ENCODE data around the gene MAL.

Gene MAL

DNA sequence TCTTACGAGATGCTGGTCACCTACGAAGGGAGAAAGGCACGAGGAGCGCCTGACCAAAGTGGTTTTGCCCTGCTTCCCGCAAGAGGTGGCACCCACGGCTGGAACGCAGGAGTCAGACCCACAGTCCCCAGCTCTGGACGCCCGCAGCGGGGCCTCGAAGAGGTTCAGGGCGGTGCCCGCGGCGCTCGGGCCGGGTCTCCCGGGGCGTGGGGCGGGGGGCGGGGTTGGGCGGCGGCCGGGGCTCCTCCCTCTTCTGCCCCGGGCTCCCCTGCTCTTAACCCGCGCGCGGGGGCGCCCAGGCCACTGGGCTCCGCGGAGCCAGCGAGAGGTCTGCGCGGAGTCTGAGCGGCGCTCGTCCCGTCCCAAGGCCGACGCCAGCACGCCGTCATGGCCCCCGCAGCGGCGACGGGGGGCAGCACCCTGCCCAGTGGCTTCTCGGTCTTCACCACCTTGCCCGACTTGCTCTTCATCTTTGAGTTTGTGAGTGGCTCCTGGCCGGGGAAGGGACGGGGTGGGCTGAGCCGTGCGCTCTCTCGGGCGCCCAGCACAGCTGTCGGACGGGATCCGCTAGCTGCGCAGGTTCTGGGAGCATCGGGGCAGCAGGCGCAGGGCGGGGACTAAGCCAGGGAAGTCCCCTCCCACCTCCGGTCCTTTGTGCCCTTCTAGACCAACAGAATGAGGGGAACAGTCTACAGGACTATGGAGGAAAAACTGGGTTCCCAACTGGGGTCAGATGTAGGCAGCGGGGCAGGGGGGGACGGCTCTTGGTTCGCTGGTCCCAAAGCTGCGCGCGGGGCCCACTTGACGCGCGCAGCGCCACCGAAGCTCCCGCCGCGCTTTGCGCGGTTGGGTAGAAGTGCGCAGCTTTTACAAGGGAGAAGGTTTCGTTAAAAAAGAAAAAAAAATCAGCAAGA, at the start of gene MAL:
MAL (plus strand) TSS at position 303 of the 914 bp plus-strand sequence; CDS start at position 388, 85 bp downstream.
- Histone ChIP-seq H3K27me3 (replicated peaks) (peaks cover 44% of the 10 kb centered on the region), H3K4me3 (ENCODE audit: low read depth, low read length) (no peak within 1 kb of the TSS), H3K36me3 (replicated peaks) (no peaks in the 10 kb centered on the region), H3K27ac (no peak within 1 kb of the TSS)
- DNase-seq: no peak
- TF ChIP-seq, protein P1, sequence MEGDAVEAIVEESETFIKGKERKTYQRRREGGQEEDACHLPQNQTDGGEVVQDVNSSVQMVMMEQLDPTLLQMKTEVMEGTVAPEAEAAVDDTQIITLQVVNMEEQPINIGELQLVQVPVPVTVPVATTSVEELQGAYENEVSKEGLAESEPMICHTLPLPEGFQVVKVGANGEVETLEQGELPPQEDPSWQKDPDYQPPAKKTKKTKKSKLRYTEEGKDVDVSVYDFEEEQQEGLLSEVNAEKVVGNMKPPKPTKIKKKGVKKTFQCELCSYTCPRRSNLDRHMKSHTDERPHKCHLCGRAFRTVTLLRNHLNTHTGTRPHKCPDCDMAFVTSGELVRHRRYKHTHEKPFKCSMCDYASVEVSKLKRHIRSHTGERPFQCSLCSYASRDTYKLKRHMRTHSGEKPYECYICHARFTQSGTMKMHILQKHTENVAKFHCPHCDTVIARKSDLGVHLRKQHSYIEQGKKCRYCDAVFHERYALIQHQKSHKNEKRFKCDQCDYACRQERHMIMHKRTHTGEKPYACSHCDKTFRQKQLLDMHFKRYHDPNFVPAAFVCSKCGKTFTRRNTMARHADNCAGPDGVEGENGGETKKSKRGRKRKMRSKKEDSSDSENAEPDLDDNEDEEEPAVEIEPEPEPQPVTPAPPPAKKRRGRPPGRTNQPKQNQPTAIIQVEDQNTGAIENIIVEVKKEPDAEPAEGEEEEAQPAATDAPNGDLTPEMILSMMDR (IDR thresholded peaks at IDR 0.05; ENCODE audit: low read depth, low read length, missing control alignments): no peak
- in situ Hi-C loops (cut with HindIII; ENCODE audit: low pct_ligation_motif_present, low sequenced_read_pairs): no loop called here

DNA sequence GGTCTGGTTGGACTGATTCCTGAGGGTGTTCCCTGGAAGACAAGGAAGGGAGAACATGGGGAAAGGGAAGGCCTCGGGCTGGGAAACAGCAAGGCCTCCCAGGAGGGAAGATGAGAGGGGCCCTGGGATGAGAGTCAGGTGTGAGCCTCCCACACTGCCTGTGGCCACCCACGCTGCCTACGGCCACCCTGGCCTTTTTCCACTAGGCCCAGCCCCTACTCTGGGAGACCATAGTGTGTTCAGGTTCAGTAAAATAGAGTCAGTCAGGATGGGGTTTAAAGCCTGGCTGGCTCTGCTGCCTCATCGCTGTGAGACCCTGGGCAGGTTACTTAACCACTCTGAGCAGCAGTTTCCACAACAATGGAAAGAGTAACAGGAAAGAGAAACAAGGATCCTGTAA, 47.7 kb upstream of the MAL start:
- Histone ChIP-seq H3K36me3 (replicated peaks) (no peaks in the 10 kb centered on the region), H3K27me3 (replicated peaks) (no peaks in the 10 kb centered on the region), H3K27ac (no peak overlapping the region), H3K4me3 (ENCODE audit: low read depth, low read length) (no peak overlapping the region)
- DNase-seq: no peak
- TF ChIP-seq, protein P1 (IDR thresholded peaks at IDR 0.05; ENCODE audit: low read depth, low read length, missing control alignments): no peak
- in situ Hi-C loops (cut with HindIII; ENCODE audit: low pct_ligation_motif_present, low sequenced_read_pairs): no loop called here

DNA sequence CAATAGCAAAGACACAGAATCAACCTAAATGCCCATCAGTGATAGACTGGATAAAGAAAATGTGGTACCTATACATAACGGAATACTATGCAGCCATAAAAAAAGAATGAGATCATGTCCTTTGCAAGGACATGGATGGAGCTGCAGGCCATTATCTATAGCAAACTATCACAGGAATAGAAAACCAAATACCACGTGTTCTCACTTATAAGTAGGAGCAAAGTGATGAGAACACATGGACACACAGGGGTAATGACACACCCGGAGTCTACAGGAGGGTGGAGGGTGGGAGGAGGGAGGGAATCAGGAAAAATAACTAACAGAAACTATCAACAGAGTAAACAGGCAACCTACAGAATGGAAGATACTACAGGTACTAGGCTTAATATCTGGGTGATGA, 46.6 kb upstream of the MAL start:
- H3K36me3 ChIP-seq (replicated peaks): no peaks in the 10 kb centered on the region
- no peak for DNase-seq
- no peaks in the 10 kb centered on the region for H3K27me3 ChIP-seq (replicated peaks)
- TF ChIP-seq, protein P1 (IDR thresholded peaks at IDR 0.05; ENCODE audit: low read depth, low read length, missing control alignments): no peak
- H3K27ac ChIP-seq: no peak overlapping the region
- no peak overlapping the region for H3K4me3 ChIP-seq (ENCODE audit: low read depth, low read length)
- in situ Hi-C loops (cut with HindIII; ENCODE audit: low pct_ligation_motif_present, low sequenced_read_pairs): no loop called here

DNA sequence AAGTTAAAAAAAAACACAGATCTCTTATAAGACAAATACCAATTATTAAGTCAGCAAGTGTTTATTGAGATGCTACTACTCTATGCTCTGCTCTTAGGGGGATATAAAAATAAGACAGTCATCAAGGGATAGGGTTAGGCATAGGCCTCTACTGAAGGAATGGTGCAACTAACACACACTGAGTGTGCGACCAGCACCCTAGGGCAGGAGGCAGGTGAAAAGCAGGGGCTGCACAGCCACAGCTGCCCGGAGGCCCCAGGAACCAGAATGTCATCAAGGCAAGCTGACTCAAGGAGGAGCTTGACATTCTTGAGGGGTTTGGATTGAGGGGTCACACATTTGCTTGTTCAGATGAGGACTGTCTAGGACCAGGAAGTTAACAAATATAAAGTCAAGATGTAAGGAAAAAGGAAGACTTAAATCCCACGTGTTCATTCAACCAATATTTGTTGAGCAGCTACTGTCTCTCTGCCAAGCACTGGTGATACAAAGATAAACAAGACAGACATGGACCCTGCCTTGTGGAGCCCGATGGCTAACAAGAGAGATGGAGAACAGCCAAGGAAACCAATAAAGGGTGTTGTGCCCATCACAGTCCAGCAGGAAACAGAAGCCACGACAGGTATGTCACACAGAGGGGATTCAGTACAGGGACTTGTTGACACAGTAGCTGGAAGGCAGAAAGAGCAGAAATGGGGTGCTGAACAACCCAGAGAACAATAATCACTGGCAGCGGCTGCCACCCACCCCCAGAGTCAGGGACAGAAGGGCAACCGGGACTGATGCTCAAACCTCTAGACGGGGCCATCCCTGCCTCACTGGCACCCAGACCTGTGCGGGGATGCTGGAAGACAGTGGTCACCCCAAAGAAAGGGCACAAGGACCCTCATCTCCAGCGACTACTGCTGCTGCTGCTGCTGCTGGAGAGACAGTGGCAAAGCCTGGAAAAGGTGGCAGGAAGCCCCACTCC, 45.8 kb upstream of the MAL start:
- Histone ChIP-seq H3K36me3 (replicated peaks) (no peaks in the 10 kb centered on the region), H3K27ac (no peak overlapping the region), H3K4me3 (ENCODE audit: low read depth, low read length) (no peak overlapping the region), H3K27me3 (replicated peaks) (no peaks in the 10 kb centered on the region)
- DNase-seq: no peak
- TF ChIP-seq, protein P1 (IDR thresholded peaks at IDR 0.05; ENCODE audit: low read depth, low read length, missing control alignments): no peak
- in situ Hi-C loops (cut with HindIII; ENCODE audit: low pct_ligation_motif_present, low sequenced_read_pairs): no loop called here

DNA sequence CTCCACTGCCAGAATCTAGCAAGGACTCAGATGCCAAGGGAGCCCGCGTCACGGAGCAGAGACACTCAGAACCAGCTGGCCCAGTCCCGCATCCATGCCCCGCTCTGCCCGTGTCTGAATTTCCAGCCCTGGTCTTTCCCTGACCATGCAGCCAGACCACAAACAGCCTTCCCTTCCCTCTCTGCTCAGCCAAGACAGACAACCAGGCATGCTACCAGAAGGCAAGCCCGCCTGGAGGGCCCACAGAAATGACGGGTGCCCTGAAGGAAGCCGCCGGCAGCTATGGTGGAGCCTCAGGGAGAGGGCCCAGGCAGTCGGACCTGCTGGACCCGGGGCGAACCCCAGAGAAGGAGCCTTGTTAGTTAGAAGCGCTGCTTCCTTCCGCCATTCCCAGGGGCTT, 45.1 kb upstream of the MAL start:
- DNase-seq: no peak
- no peak overlapping the region for H3K27ac ChIP-seq
- no peak overlapping the region for H3K4me3 ChIP-seq (ENCODE audit: low read depth, low read length)
- no peaks in the 10 kb centered on the region for H3K36me3 ChIP-seq (replicated peaks)
- H3K27me3 ChIP-seq (replicated peaks): no peaks in the 10 kb centered on the region
- TF ChIP-seq, protein P1 (IDR thresholded peaks at IDR 0.05; ENCODE audit: low read depth, low read length, missing control alignments): no peak
- in situ Hi-C loops (cut with HindIII; ENCODE audit: low pct_ligation_motif_present, low sequenced_read_pairs): no loop called here
